Stimulated activated naive CD8-positive, alpha-beta T cell treated with anti-CD3 and anti-CD28 coated beads, Interleukin-15, Interleukin-2, amounts not matched to agents 100 ng/mL and 50 ng/mL, for 24 hours (primary cell): ENCODE measurements around the gene R3HDM4.

Source experiments
- H3K27ac Mint-ChIP-seq: one replicate; pipeline ENCODE4 v1.8.0; 2021; ENCODE audit warnings: mild to moderate bottlenecking, mixed read lengths
- H3K27me3 Mint-ChIP-seq: one replicate; pipeline ENCODE4 v1.8.0; 2021; ENCODE audit warnings: mixed read lengths
- H3K36me3 Mint-ChIP-seq: one replicate; pipeline ENCODE4 v1.8.0; 2021; ENCODE audit warnings: low read depth, mixed read lengths
- H3K4me1 Mint-ChIP-seq: one replicate; pipeline ENCODE4 v1.8.0; 2021; ENCODE audit warnings: low read depth, mixed read lengths
- H3K4me3 Mint-ChIP-seq: one replicate; pipeline ENCODE4 v1.8.0; 2021; ENCODE audit warnings: mild to moderate bottlenecking, mixed read lengths
- H3K9me3 Mint-ChIP-seq: one replicate; pipeline ENCODE4 v1.8.0; 2021; ENCODE audit warnings: mixed read lengths

R3HDM4 gene

DNA sequence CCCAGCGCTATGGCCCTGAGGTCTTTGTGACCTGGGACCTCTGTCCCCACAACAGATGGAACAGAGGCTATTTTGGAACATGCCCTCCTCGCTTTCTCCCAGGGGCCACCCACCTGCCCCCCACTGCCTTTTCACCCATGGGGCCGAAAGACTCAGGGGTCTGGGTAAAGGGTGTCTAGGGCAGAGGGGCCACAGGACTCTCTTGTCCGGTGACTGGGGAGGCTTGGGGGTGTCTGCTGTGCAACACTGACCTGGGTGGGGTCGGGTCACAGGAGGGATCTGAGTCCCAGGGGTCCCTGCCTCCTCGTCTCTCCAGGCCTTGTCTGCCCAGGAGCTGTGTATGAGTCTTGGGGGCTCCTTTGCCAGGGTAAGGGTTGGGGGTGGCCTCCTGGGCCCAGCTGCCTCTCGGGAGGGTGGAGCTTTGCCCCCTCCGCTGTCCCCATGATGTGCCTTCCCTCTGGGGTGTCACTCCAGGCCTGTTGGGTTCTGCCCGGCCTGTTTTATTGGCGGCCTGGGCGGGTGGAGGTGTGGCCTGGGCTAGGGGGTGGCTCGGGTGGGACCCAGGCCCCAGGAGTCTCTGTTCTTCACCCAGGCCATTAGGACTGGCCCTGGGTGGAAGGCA is 14.9 kb upstream of the R3HDM4 start:
- Mint-ChIP-seq H3K4me3 (no peak overlapping the region), H3K27ac (no peak overlapping the region), H3K36me3 (no peaks in the 10 kb centered on the region)

DNA sequence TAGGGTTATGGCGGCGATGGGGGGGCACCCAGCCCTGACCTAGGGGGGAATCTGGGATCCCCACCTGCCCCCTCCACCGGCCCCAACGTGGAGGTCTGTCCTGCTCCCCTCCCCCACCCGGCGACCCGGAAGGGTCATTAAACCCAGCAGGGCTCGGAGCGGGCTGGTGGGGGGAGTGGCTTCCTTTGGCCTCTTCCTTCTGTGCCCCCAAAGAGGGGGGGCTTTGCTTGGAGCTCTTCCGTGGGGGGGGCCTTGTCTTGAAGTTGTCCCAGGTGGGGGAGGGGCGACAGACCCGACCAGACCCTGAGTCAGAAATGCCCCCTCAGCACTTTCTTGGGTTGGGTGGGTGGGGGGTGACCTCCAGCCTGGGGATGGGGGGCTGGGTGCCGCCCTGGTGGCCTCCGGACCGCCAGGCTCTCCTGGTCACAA is 14.3 kb upstream of the R3HDM4 start:
- H3K27ac Mint-ChIP-seq: no peak overlapping the region

More for the DNA sequence above, 14.9 kb upstream of the R3HDM4 start:
- Mint-ChIP-seq H3K4me1 (peaks cover 7% of the 10 kb centered on the region), H3K9me3 (no peaks in the 10 kb centered on the region), H3K27me3 (no peaks in the 10 kb centered on the region)

DNA sequence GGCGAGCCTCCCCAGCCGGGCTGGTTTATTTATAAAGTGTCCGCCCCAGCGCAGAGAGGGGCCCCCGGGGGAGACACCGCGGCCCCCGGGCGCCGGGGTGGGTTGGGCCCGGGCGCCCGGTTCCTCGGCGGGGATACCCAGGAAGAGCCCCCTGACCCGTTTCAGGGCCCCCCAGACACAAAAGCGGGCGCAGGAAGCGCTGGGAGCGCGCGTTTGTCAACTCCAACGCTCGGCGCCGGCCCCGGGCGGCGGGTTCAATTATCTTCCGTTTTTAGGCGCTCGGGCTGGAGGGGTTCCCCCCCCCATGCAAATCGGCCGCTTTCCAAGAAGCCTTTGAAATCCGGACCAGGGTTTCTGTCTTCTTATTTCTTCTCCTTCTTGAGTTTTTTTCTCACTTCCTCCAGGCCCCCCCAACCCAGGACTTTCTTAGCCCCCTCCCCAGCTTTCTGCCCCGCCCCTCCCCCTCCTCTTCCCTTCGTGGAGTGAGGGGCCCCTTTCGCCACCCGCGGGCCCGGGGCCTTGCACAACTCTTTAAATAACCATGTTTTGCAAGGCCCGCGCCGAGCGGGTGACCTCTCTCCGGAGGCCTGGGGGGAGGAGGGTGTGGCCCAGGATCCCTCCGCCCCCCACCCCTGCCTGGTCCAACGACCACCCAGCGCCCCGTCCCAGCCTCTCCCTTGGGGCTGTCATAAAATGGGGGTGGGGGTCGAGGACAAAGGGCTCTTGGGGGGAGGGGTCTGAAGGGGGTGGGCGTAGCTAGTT is 13.8 kb upstream of the R3HDM4 start:
- Mint-ChIP-seq H3K36me3 (no peaks in the 10 kb centered on the region), H3K27ac (no peak overlapping the region), H3K9me3 (no peaks in the 10 kb centered on the region), H3K4me3 (peak overlapping the region; percentile 69), H3K4me1 (peaks cover 2% of the 10 kb centered on the region), H3K27me3 (no peaks in the 10 kb centered on the region)

More for the DNA sequence above, 14.3 kb upstream of the R3HDM4 start:
- Mint-ChIP-seq H3K4me3 (no peak overlapping the region), H3K9me3 (no peaks in the 10 kb centered on the region), H3K27me3 (no peaks in the 10 kb centered on the region), H3K36me3 (no peaks in the 10 kb centered on the region), H3K4me1 (peaks cover 4% of the 10 kb centered on the region)

DNA sequence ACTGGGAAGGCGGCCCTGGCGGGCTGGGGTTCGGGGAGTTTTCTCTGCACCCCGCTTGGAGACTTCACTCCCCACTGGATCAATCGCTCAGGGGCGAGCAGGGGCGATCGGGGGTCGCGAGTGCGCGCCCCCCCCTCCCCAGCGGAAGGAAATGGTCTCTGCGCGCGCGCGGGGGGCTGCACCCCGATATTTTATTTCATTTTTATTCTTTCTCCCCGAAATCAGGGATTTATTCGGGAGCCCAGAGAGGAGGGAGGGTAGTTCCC is 13.2 kb upstream of the R3HDM4 start:
- no peak overlapping the region for H3K27ac Mint-ChIP-seq
- H3K27me3 Mint-ChIP-seq: no peaks in the 10 kb centered on the region
- H3K4me1 Mint-ChIP-seq: peaks cover 7% of the 10 kb centered on the region
- H3K36me3 Mint-ChIP-seq: no peaks in the 10 kb centered on the region
- H3K9me3 Mint-ChIP-seq: no peaks in the 10 kb centered on the region
- H3K4me3 Mint-ChIP-seq: peak overlapping the region; percentile 63

DNA sequence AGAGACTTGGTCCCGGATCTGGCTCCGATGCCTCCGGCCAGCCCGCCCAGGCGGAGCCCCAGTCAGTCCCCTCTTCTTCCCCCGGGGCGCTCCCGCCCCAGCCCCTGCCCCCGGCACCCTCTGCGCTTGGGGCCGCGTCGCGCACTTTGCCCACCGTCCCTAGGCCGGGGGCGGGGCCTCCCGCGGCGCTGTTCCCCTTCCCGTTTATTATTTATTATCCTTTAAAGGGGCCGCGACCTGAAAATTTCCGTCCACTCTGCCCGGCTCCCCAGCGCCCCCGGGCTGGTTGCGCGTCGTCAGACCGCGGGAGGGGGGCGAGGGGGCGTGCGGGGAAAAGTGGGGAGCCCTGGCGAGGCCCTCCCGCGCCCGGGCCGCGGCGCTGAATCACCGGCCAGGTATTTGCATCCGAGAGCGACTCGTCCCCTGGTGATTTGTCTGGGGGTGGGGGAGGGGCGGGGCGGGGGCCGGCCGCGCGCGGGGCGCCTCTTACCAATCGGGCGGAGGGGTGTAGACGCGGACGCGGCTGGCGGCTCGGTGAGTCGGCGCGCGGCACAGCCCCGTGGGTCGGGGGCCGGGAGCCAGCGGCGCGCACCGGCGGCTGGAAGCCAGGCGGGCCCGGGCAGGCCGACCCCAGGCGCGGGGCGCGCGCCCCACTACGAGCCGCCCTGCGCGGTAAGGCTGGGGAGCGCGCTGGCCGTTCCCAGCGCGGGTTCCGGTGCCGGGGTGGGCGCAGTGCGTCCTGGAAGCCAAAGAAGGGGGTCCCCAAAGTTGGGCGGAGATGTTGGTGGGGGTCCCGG is 12.7 kb upstream of the R3HDM4 start, which contains the start of gene ARID3A:
Gene ARID3A, plus strand, starts transcription at position 510 of the 797 bp plus-strand sequence. CDS start 3,494 bp downstream, outside the sequence.
- Mint-ChIP-seq H3K9me3 (no peaks in the 10 kb centered on the region), H3K4me3 (peak within 1 kb of the TSS; percentile 78), H3K36me3 (no peaks in the 10 kb centered on the region), H3K27ac (peak within 1 kb of the TSS; percentile 16), H3K4me1 (peaks cover 12% of the 10 kb centered on the region), H3K27me3 (no peaks in the 10 kb centered on the region)

DNA sequence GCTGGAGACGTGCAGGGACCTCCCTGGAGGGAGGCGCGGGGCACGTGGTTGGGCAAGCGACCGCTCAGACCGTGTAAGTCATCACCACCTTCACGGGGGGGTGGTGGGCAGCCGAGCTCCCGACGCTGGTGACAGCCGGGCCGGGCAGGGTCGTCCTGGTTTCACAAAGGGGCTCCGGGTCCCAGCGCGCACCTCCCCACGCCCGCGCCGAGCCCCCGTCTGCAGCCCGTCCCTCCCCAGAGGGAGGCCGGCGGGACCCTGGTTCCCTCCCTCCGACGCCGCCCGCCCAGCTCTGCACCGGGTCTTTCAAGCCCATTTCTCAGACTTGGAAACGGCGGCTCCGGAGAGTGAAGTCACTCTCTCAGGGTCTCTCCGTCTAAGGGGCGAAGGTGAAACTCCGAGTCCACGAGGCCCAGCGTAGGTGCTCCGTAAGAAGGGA is 12.1 kb upstream of the R3HDM4 start:
- no peaks in the 10 kb centered on the region for H3K9me3 Mint-ChIP-seq
- H3K27ac Mint-ChIP-seq: peak overlapping the region; percentile 16
- H3K4me3 Mint-ChIP-seq: peak overlapping the region; percentile 78
- no peaks in the 10 kb centered on the region for H3K36me3 Mint-ChIP-seq
- peaks cover 15% of the 10 kb centered on the region for H3K4me1 Mint-ChIP-seq
- no peaks in the 10 kb centered on the region for H3K27me3 Mint-ChIP-seq

DNA sequence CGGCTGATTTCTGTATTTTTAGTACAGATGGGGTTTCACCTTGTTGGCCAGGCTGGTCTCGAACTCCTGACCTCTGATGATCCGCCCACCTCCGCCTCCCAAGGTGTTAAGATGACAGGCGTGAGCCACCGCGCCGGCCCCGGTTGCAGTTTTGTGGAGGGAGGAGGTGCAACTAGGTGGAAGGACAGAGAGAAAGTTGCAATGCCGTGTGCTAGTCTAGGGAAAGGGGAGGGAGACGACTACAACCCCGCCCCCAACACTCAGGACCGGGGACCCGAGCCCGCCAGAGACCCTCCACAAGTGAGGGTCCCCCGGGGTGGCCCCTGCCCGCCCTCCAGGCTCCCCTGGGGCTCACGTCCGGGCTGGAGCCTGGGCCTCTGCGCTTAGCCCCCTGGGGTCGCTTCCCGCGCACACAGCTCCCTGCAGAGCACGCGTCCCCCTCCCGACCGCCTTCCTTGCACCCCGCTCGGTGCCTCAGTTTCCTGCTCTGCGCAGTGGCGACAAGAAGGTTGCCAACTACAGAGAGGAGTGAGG is 11.6 kb upstream of the R3HDM4 start:
- Mint-ChIP-seq H3K27ac (peak overlapping the region; percentile 16), H3K4me3 (peak overlapping the region; percentile 78), H3K27me3 (no peaks in the 10 kb centered on the region), H3K9me3 (no peaks in the 10 kb centered on the region), H3K4me1 (peaks cover 15% of the 10 kb centered on the region), H3K36me3 (no peaks in the 10 kb centered on the region)

DNA sequence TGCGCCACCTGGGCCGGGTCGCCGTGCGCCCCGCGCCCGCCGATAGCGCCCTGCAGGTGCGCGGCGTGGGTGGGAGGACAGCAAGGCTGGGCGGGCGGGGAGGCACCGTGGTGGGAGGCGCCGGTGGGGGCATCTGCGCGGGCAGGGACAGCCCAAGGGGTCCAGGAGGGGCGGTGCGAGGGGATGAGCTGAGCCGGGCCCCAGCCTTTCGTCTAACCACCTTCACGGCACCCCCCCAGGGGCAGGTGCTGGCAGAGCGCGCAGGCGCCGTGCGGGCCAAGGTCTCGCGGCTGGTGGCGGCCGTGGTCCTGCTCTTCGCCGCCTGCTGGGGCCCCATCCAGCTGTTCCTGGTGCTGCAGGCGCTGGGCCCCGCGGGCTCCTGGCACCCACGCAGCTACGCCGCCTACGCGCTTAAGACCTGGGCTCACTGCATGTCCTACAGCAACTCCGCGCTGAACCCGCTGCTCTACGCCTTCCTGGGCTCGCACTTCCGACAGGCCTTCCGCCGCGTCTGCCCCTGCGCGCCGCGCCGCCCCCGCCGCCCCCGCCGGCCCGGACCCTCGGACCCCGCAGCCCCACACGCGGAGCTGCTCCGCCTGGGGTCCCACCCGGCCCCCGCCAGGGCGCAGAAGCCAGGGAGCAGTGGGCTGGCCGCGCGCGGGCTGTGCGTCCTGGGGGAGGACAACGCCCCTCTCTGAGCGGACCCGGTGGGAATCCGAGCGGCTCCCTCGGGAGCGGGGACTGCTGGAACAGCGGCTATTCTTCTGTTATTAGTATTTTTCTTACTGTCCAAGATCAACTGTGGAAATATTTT is 7.2 kb upstream of the R3HDM4 start:
- Mint-ChIP-seq H3K36me3 (no peaks in the 10 kb centered on the region), H3K9me3 (no peaks in the 10 kb centered on the region), H3K27me3 (peaks cover 3% of the 10 kb centered on the region), H3K4me1 (peaks cover 18% of the 10 kb centered on the region), H3K4me3 (peak overlapping the region; percentile 80), H3K27ac (peak overlapping the region; percentile 74)

DNA sequence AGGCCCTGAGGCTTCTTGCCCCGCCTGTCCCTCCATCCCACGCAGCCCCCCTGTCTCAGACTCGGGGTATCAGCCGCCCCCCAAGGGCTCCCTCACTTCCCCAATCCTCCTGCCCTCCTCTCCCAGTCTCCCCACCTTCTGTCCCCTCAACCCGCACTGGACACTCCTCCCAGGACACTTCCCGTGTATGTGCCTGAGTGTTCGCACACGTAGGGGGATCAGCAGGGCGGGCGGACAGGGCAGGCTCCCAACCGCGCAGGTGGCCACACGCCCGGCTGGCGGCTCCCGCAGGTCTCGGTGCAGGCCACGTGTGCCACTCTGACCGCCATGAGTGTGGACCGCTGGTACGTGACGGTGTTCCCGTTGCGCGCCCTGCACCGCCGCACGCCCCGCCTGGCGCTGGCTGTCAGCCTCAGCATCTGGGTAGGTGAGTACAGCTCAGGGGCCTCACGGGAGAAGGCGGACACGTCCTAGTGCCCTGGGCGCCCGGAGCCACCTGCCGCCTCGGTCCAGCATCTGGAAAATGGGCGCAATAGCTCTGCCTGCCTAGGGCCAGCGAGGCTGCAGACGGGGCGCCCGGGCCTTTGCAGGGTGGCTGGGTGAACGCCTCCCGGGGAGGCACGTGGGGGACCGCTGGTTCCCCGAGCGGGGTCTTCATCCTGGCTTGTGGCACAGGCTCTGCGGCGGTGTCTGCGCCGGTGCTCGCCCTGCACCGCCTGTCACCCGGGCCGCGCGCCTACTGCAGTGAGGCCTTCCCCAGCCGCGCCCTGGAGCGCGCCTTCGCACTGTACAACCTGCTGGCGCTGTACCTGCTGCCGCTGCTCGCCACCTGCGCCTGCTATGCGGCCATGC is 6.4 kb upstream of the R3HDM4 start:
- Mint-ChIP-seq H3K27me3 (peaks cover 3% of the 10 kb centered on the region), H3K27ac (no peak overlapping the region), H3K36me3 (no peaks in the 10 kb centered on the region), H3K4me3 (peak overlapping the region; percentile 55), H3K4me1 (peaks cover 18% of the 10 kb centered on the region), H3K9me3 (no peaks in the 10 kb centered on the region)

DNA sequence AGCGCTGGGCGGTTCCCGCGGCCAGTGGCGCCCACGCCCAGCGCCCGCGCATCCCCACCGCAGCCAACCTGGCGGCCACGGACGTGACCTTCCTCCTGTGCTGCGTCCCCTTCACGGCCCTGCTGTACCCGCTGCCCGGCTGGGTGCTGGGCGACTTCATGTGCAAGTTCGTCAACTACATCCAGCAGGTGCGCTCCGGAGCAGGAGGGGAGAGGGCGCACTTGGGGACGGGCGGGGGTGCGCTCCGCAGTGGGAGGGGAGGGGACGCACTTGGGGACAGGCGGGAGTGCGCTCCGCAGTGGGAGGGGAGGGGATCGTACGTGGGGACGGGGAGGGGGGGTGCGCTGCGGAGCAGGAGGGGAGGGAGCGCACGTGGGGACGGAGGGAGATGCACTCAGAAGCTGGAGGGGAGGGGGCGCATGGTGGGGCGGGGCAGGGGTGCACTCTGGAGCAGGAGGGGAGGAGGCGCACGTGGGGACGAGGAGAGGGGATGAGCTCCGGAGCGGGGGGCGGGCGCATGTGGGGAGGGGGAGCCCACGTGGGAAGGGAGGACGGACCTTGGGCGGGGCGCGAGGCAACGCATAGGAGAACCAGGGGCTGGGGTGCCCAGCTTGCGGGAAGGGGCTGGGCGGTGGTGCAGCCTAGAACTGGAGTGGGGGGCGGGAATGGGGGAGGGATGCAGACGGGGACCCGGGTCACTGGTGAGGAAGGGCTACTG is 5.6 kb upstream of the R3HDM4 start:
- Mint-ChIP-seq H3K27me3 (peaks cover 3% of the 10 kb centered on the region), H3K27ac (no peak overlapping the region), H3K4me3 (no peak overlapping the region), H3K36me3 (no peaks in the 10 kb centered on the region), H3K4me1 (peaks cover 18% of the 10 kb centered on the region), H3K9me3 (no peaks in the 10 kb centered on the region)

DNA sequence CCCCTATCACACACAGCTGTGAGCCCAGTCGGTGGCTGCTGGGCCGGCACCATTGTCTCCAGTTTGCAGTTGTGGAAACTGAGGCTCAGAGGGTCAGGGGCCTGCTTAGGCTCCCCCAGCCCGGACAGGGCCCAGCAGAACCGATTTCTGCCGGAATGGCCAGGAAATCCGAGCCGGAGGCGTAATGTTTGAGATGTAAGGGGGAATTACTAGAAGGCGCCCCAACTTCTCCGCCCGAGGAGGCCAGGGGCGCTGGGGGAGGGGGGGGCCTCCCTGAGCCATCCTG is 5.1 kb upstream of the R3HDM4 start:
- H3K4me3 Mint-ChIP-seq: peak overlapping the region; percentile 49
- no peak overlapping the region for H3K27ac Mint-ChIP-seq
- H3K4me1 Mint-ChIP-seq: peaks cover 18% of the 10 kb centered on the region
- no peaks in the 10 kb centered on the region for H3K36me3 Mint-ChIP-seq
- H3K9me3 Mint-ChIP-seq: no peaks in the 10 kb centered on the region
- peaks cover 3% of the 10 kb centered on the region for H3K27me3 Mint-ChIP-seq

DNA sequence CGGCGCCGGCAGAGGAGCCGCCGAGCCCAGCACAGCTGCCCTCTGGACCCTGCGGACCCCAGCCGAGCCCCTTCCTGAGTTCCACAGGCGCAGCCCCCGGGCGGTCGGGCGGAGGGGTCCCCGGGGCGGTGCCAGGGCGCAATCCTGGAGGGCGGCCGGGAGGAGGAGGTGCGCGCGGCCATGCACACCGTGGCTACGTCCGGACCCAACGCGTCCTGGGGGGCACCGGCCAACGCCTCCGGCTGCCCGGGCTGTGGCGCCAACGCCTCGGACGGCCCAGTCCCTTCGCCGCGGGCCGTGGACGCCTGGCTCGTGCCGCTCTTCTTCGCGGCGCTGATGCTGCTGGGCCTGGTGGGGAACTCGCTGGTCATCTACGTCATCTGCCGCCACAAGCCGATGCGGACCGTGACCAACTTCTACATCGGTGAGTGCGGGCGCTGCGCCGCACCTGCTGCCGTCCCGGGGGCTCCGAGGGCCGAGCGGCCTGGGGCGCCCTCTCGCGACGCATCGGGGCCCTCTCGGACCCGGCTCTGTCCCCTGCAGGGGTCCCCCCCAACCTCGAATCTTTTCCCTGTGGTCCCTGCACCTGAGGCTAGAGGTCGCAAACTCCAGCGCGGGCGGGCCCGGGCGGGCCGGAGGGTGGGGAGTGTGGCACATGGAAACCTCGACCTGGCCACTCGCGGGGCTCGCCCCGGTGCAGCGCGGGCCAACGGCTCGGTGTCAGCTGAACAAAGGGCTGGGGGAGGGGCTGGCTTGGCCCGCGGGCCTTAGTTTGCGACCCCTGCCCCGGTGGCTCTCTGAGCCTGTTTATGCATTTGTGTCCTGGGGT is 4.5 kb upstream of the R3HDM4 start, which contains the start of gene KISS1R:
Gene KISS1R, plus strand, starts transcription at position 11 of the 829 bp plus-strand sequence. Its CDS starts 170 bp downstream, at position 181.
- Mint-ChIP-seq H3K27me3 (peaks cover 3% of the 10 kb centered on the region), H3K36me3 (no peaks in the 10 kb centered on the region), H3K4me3 (peak within 1 kb of the TSS; percentile 49), H3K4me1 (peaks cover 18% of the 10 kb centered on the region), H3K9me3 (no peaks in the 10 kb centered on the region), H3K27ac (no peak within 1 kb of the TSS)
